DMS114 treated with DMSO at 0.1 percent for 48 hours (cell line): ENCODE data around the gene TSPAN32.
"Not testable (repeated sequence)": the region's sequence is repeated elsewhere in the genome, so short reads cannot be mapped to it uniquely, and the experiment has no call there.

Experiments
- DNase-seq: peaks from one replicate; lab custom pipeline; 2025; ENCODE audit not compliant: unreplicated experiment; lab: John Stamatoyannopoulos, UW

TSPAN32 gene

DNA sequence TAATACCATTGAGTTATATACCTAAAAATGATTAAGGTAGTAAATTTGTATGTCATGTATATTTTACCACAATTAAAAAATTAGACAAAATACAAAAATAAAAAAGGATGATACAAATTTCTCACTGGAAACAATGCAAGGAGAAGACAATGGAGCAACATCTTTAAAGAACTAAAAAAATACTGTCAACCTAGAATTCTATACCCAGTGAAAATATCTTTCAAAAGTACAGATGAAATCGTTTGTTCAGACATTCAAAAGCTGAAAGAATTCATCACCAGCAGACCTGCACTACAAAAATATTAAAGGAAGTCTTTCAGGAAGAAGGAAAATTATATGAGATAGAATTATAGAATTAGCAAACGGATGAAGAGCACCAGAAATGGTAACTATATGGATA lies 21.6 kb upstream of the TSPAN32 start:
- no peak for DNase-seq

DNA sequence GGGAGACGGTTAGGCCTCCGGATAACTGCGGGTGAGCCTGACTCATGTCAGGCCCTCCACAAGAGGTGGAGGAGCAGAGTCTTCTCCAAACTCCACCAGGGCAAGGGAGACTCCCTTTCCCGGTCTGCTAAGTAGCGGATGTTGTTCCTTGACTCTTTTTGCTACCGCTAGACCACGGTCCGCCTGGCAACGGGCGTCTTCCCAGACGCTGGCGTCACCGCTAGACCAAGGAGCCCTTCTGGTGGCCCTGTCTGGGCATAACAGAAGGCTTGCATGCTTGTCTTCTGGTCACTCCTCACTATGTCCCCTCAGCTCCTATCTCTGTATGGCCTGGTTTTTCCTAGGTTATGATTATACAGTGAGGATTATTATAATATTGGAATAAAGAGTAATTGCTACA lies 15.5 kb upstream of the TSPAN32 start:
- DNase-seq: not testable (repeated sequence)

DNA sequence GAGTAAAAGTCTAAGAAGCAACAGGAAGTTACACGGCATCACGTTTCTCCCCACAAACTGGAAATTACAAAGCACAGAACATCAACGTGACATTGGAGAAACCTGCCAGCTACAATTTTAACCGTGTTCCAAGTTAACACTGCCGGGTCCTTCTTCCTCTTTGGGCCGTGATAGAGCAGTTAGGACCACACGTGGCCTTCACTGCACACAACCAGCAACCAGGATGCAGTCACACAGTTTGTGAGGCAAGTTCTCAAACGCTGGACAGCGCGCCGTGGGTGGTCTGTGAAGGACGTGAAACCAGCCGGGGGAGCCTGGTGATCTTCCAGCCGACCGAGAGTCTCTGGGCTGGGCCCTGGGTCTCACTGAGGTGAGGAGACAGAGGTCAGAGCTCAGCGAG lies 14.7 kb upstream of the TSPAN32 start:
- no peak for DNase-seq

DNA sequence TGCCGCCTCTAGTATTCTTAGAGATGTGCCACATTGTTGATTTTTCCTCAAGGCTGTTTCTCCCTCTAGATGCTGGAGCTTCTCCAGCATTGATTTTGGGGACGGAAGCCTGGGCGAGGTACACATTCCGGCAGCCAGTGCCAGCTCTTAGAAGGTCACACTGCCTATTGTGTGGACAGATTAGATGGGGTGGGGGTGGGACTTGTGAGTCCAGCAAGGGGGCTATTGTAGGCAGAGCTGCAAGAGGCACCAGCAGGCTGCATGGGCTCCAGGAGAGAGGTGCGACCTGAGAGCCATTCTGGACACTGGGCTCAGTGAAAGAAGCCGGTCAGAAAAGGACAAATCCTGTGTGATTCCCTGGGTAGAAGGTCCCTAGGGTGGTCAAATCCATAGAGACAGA lies 12.5 kb upstream of the TSPAN32 start:
- DNase-seq: no peak

DNA sequence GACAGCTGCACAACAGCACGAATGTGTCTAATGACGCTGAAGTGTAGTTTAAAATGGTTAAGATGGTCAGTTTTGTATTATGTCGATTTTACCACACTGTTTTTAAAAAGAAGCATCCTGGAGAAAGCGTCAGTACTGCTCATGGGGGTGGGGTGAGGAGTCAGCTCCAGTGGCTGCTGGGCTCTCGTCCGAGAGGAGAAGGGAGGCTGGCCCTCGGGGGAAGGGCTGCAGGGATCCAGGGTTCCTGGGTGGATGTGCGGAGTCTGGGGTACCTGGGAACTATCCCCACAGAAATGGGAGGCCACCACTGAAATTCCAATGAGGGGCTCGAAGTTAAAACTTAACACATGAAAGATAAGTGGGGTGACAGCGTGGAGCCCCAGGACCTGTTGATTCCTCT lies 12.0 kb upstream of the TSPAN32 start:
- DNase-seq: no peak

DNA sequence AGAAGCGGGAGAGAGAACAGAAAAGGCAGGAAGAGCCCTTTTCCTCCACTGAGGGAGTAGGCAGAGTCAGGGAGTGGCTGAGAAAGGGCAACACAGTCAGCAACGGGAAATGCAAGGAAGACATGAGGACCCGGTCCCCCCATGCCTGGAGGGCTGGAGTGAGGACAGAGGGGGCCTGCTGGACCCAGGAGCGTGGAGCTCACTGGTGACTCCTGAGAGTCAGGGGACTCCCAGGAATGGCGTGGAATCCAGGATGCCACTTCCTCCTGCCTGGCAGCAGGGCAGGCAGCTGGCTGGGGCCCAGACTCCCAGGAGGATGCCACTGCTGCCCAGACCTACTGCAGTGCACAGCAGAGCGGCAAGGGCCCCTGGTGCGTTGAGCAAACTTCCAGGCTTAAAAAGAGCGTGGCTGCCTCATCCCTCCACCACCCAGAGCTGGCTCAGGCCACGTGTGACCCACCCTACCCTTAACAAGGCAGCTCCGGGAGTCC lies 11.4 kb upstream of the TSPAN32 start:
- DNase-seq: no peak

DNA sequence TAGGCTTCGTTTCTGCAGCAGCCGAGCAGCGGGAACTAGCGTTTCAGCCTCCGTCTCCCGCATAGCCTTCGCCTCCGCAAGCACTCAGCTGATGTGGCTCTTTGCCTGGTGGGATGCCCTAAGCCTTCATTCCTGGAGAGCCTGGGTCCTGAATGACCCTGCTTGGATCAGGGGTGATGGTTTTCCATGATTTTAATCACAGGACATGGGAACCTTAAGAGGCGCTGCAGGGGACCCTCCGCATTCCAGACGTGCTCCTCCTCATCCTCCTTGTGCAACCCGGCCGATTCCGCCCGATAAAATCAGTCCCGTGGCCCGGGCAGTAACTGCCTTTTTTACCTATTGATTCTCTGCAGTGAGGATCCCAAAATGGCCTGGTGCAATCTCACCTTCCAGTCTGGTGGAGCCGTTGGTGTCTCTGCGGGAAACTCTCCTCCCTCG lies 8.3 kb upstream of the TSPAN32 start:
- DNase-seq: no peak

DNA sequence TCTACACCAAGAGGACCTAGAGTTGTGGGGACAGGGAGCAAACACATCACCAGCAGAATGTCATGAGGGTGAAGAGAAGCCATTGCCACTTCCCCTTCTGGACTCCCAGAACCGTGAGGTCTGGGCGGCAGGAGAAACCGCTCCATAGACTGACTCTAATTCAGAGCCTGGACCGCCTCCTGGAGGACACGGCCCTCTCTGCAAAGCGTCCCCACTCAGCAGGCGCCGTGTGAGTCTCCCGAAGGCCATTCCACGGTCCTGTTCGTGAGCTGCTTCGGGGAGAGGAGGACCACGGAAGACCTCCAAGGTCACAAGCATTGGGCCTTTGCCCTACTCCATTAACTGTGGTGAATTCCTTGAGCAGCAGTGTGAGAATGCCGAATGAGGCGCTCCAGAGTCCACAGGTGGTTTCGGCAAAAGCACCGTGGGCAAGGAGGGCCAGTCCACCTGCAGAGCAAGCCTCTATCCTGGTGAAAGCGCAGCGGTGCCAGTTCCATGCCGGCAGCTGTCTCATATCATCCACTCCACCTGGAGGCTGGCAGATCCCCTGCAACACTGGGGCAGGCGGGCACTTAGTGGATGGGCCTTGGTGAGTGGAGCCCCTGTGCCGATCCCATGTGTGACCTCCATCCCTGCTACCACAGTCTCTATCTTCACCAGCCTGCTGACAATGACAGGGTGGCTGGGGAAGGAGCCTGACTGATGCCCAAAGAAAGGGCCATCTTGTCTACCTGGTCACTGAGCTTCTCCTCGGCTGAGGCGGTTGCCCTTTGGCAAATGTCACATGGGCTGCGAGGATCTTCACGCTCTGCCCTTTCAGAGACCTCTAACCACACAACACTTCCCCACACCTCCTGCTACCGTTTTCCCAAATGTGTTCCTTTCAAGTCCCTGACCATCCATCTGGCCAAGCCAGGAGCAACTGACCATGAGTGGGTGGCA lies 7.6 kb upstream of the TSPAN32 start:
- DNase-seq: no peak

DNA sequence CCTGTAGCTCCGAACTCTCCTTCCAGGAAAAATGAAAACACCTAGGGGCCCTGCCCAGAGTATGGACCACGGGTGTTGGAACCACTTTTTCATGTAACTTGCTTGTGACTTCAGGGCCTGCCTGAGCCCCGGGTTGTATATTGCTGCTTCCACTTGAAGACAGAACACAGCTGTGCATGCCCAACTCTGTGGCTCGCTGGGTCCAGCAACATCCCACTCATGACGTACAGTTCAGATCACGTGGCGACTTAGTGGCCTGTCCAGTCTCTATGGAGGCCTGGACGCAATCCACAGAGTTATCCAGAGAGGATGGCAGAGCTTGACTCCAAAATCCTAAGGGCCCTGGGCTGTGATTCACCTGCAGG lies 6.9 kb upstream of the TSPAN32 start:
- no peak for DNase-seq

DNA sequence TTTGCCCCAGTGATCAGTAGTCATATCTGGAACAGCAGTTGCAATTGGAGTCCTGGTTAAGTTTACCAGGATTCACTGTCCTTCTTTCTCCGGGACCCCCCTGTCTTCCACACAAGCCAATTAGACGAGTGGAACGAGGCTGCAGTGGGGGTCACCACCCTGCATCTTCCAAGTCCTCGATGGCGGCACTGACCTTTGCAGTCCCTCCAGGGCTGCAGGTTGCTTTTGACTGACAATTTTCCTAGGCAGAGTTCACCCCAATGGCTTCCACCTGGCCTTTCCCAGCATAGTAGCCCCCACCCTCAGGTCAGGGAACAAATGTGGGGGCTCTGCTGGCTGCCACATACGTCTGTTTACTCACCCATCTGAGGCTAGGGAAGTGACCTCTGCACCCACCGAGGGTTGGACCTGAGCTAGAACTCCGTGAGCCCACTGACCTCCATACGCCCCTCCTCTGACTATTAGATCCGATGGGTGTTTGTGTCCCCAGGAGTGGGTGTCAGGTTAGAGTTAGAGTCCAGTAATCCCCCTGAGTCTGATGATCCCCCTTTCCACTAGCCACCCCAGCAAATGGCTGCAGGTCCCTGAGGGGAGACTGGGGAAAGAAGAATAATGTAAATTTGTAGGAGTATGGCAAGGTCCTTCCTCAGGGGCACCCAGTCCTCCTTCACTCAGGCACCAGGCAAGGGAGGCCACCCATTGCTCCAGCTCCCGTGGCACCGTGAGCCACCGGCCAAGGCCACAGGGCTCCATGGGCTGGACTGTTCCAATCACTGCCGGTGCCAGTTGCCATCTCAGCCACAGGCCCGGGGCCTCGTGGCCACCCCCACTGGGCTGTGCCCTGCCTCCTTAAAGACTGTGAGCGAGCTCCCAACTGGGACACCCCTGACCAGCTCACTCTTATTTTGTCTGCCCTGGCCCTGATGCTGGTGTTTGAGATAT lies 5.6 kb upstream of the TSPAN32 start:
- no peak for DNase-seq

DNA sequence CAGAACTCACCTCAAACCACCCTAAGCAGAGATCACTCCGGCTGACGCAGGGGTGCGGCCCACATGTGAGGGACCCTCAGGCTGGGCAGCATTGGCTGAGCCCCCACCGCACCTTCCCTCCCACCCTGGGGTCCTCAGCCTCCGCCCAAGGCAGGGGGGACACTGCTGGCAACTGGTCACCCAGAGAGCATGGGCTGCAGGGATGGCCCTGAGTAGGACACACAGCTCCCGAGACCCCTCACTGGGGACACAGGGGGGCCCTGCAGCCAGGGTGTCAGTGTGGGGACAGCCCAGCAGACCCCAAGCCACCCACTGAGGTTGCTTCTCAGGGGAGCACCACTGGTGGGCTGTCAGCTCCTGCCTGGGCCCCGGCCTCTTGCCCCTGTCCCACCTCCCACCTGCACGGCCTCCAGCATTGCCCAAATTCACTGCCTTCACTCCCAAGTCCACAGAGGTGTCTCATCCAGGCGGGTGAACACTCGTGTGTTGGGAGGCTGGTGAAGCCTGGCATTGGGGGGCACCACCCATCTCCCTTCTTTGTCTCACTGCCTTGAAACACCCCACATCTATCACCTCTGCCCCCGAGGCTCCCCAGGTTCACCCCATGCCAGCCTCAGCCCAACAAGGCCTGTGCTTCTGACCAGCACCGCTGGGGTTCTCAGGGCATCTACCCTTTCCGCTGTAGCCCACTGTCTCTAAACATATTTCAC lies 4.7 kb upstream of the TSPAN32 start:
- no peak for DNase-seq

DNA sequence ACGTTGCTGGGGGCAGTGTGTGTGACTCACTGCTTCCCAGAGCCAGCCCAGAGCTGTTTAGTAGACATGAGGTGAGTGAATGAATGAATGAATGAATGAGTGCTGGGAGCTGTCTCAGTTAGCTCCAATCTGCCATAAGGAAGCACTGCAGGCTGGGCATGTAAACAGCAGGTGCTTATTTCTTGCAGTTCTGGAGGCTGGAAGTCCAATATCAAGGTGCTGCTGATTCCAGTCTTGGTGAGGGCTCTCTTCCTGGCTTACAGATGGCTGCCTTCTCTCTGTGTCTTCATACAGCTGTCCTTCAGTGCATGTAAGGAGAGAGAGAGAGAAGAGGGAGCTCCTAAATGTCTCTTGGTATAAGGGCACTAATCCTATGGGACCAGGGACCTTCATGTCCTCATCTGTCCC lies 4.2 kb upstream of the TSPAN32 start:
- DNase-seq: no peak

DNA sequence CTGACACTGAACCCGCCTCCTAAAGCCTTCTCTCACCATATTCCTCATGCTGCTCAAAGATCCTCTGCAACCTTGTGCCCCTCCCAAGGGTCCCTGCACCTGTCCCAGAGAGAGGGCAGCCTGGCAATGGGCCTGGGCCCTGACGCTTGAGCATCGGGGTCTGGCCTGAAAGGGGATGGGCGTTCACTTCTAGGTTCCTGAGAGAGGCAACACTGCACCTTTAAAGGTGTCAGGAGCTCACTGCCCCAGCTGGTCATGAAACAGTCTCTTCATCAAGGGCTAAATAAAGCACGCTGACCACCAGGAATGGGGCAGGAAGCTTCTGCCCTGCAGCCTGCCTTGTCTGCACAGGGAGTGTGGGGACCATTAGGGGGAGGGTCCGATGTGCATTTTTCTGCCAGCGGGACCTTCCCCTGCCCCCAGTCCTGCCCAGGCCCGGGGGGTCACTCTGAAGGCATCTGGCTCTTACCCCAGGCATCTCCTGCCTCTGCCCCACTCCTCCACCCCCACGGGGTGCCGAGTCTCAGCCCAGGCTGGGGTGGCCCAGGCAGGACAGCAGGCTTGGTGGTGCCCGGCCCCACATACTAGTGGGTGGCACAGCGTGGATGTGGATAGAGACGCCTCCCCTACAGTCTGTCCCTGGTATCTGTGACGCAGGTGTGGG lies 3.5 kb upstream of the TSPAN32 start:
- DNase-seq: no peak

DNA sequence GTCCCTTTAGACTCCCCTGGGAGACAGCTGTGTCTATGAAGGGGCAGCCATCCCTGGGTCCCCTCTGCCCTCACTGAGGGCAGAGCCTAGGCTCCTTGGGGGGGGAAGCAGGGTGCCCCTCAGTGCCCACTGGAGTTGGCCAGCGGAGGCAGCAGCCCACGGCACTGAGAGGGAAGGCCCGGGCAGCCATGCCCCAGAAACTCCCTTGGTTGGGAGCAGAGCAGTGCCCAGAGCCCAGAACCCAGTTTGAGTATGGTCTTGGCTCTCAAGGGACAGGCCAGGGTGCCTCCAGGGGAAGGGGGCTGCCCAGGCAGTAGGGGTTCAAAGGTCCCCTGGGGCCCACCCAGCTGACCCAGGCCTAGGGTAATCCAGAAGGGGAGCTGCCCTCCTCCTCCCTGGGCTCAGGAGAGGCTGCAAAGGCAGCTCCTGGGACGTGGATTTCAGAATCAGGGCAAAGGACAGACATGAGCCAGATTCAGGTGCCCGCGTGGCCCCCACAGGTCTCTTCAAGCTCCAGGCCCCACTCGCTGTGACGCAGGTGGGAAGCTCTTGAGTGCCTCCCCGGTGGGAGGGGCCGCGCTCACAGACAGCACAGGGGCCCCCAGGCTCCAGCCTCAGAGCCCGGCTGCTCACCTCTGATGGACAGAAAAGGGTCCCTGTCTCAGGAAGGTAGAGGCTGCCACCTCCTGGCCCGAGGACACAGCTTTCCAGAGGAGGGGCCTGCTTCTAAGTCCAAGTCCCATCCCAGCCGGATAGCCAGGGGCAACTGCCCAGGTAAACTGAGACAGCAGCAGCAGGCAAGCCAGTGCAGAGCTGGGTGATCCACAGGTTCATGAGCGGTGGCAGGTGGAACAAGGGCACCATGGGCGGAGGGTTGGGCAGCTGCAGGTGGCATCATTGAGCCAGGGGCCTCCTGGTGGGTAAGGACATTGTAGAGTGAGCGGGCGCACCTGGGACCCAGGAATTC lies 2.7 kb upstream of the TSPAN32 start:
- DNase-seq: no peak

DNA sequence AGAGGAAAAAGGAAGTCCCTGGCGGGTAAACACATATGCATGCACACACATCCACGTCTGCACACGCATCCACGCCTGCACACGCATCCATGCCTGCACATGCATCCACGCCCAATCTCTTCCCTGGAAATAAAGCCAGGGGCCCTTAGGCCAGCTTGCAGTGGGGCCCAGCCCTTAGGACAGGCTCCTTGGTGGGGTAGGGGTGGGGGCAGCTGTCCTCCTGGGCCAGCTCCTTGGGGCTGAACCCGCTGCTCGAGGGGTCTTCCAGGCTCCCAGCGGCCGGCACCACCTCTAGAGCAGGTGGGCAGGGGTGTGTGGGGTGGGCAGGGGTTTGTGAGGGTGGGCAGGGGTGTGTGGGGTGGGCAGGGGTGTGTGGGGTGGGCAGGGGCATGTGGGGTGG lies 2.0 kb upstream of the TSPAN32 start:
- DNase-seq: no peak

DNA sequence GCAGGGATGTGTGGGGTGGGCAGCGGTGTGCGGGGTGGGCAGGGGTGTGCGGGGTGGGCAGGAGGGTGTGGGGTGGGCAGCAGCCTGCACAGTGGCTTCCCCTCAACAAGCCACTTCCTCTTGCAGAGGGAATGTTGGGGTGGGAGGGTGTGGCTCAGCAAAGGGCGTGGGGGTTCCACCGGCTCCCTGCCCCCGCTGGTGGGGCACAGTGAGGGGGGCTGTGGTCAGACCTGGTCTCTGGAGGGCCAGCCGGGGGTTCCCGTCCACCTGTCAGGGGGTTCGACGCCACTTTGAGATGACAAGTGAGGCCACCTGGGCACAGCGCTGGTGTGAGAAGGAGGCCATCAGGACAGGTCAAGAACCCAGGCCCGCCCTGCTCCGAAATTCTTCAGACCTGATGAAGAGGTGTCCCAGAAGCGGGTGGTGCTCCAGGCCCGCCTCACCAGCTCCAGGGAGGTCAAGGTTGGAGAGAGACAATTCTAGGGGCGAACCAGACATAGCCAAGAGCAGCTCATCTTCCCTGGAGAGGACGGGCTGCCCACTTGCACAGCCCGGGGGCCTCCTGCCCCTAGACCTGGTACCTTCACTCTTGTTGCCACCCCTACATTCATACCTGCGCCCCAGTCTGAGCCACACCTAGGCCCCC lies 1.4 kb upstream of the TSPAN32 start:
- no peak for DNase-seq

DNA sequence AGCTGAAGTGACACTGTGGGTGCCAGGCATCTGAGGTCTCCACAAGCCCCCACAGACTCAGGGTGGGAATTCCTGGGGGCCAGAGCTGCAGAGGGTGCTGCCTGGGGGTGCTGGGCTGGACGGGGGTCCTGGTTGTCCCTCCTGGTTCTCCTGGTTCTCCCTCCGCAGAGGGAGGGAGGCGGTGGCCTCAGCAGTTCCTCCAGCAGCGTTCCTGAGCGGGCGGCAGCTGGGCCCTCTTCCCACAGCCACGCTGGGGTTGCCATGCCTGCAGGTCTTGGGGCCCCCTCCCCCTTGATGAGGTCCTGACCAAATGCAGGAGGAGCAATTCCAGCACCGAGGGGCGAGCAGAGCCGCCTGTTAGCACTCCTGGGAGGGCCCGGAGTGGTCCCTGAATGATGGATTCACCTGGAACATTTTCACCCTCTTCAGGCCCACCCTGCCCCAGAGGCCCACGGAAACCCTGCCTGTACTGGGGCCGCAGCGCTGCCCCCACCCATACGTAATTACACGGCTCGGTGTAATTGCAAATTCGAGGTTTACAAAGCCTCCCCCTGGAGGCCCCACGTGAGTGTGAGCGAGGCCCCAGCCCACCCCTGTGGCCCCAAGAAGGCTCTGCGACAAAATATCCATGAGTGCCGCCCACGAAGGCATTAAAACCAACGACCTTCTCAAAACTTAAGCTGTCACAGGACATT lies 730 bp upstream of the TSPAN32 start:
- DNase-seq: no peak

DNA sequence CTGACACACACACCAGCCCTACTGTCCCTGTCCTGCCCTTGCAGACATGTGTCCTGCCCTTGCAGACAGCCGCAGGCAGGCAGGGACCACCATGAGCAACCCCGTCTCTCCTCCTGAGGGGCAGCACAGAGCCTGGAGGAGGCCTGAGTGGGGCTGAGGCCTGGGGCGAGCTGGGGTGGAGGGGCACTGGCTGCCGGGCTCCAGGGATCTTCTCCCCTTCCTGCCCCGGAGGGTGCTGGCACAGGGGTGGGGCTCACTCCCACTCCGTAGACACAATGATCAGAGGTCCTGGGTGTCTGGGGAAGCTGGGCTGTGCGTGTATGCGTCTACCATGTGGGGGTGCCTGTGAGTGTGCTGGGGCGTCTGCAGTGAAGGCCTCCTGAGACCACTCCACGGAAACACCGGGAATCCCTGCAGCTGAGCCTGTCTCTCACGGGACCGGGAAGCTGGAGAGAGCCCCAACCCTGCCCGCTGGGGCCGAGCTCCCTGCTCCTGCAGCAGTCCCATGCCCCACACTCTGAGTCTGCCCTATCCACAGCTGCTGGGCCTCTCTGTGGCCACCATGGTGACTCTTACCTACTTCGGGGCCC lies 588 bp downstream of the TSPAN32 start:
- no peak for DNase-seq
